ENCODE measurements around the gene CTXND1. TPM values are rescaled to one million over a fixed set of nuclear protein-coding genes. Genes with fewer than 3 reads are reported as not detected.

Gene CTXND1
- total RNA-seq, 6 experiments from 2014 or later: 2.7 to 10.1 (median 4.5) TPM

GRCh38 chr15:80177156-80177555 lies 74.9 kb downstream of the CTXND1 start:
- no peak overlapping the region for H3K4me3 ChIP-seq
- TF ChIP-seq CTCF (IDR thresholded peaks at IDR 0.05) (no peak), POLR2A (IDR thresholded peaks at IDR 0.05) (no peak)
- intact Hi-C loops (cut with DNase I): loop anchor here (10.0 kb wide), 1 partner anchor 112 kb away; no protein-coding TSS in a partner anchor
- ATAC-seq (no peak), DNase-seq (no peak)
- no peak overlapping the region for H3K27ac ChIP-seq
- H3K36me3 ChIP-seq: peaks cover 0 to 63% (median 34%) of the 10 kb centered on the region in 4 donors
- no peaks in the 10 kb centered on the region for H3K9me3 ChIP-seq
- WGBS (ENCODE audit: insufficient coverage, low coverage, low lambda C conversion rate, missing lambda C conversion rate): 67% methylated on average over 1 of the region's 2 CpGs
- peaks cover 0 to 48% (median 24%) of the 10 kb centered on the region in 4 donors for H3K4me1 ChIP-seq
- no peaks in the 10 kb centered on the region for H3K27me3 ChIP-seq

- intact Hi-C loops (cut with DNase I): loop anchor here (10.0 kb wide), 1 partner anchor 112 kb away; no protein-coding TSS in a partner anchor
- peak; percentile 81 to 92 (median 84) for DNase-seq
- Histone ChIP-seq H3K4me3 (no peak overlapping the region), H3K4me1 (peaks cover 0 to 53% (median 26%) of the 10 kb centered on the region in 4 donors), H3K9me3 (no peaks in the 10 kb centered on the region), H3K36me3 (peaks cover 0 to 56% (median 30%) of the 10 kb centered on the region in 4 donors), H3K27ac (peak overlapping the region in 2 of 3 donors; percentile 36 to 58), H3K27me3 (no peaks in the 10 kb centered on the region)
- TF ChIP-seq CTCF (IDR thresholded peaks at IDR 0.05) (no peak), POLR2A (IDR thresholded peaks at IDR 0.05) (no peak)
- WGBS (ENCODE audit: insufficient coverage, low coverage, low lambda C conversion rate, missing lambda C conversion rate): 11% methylated on average over 4 of the region's 6 CpGs
- peak; percentile 41 to 58 (median 49) for ATAC-seq
Measured at GRCh38 chr15:80176443-80176842, 75.6 kb downstream of the CTXND1 start.

- Histone ChIP-seq H3K36me3 (peaks cover 0 to 46% (median 24%) of the 10 kb centered on the region in 4 donors), H3K4me1 (peaks cover 0 to 62% (median 30%) of the 10 kb centered on the region in 4 donors), H3K9me3 (no peaks in the 10 kb centered on the region), H3K4me3 (no peak overlapping the region), H3K27ac (peak overlapping the region in 1 of 3 donors; percentile 58), H3K27me3 (no peaks in the 10 kb centered on the region)
- no CpG with 5 or more reads among the region's 9 CpGs for WGBS (ENCODE audit: insufficient coverage, low coverage, low lambda C conversion rate, missing lambda C conversion rate)
- TF ChIP-seq CTCF (IDR thresholded peaks at IDR 0.05) (no peak), POLR2A (IDR thresholded peaks at IDR 0.05) (no peak)
- intact Hi-C loops (cut with DNase I): loop anchor here (10.0 kb wide), 1 partner anchor 111 kb away; no protein-coding TSS in a partner anchor
- ATAC-seq (no peak), DNase-seq (no peak)
Measured at GRCh38 chr15:80175436-80175835, 76.6 kb downstream of the CTXND1 start.

DNA sequence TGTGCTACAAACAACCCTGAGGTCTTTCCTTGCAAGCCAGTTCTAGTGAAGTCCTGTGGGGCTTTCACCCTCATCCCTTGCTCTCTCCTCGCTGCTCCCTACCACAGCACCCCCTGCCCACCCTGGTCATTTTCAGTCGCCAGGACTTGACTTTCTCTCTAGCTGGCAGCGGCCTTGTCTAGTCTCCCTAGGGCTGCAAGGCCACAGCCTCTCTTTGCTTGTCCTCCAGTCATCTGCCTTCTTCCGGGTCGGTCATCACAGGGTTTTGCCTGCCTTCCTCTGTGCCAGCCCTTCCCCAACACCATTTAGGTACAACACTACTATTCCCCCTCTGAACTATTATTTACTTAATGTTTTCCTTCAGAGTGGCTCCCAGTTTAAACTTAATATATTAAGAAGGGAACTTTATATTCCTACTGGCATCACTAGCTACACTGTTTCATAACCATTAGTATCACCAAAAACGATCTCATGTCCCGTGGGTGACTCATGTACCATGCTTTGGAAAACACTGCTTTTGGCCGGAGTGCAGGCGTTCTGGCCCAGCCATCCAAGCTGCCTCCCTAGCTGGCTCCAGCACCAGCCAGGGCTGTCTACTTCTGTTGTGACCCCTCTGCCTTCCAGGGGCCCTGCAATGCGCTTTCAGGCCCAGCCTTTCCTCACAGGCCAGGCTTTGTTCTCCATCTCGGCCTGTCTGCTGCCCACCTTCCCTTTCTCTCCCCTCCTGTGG lies 77.8 kb downstream of the CTXND1 start:
- Histone ChIP-seq H3K4me1 (peaks cover 0 to 73% (median 36%) of the 10 kb centered on the region in 4 donors), H3K4me3 (no peak overlapping the region), H3K9me3 (no peaks in the 10 kb centered on the region), H3K27ac (peak overlapping the region in 2 of 3 donors; percentile 52 to 58), H3K36me3 (peaks cover 0 to 42% (median 15%) of the 10 kb centered on the region in 4 donors), H3K27me3 (no peaks in the 10 kb centered on the region)
- WGBS (ENCODE audit: insufficient coverage, low coverage, low lambda C conversion rate, missing lambda C conversion rate): 38% methylated on average over 10 of the region's 11 CpGs
- TF ChIP-seq POLR2A (IDR thresholded peaks at IDR 0.05) (no peak), CTCF (IDR thresholded peaks at IDR 0.05) (no peak)
- DNase-seq (peak; percentile 73 to 79 (median 79)), ATAC-seq (peak; percentile 20 to 54 (median 50))
- intact Hi-C loops (cut with DNase I): loop anchor here (10.0 kb wide), 1 partner anchor 109 kb away; no protein-coding TSS in a partner anchor

All from right lobe of liver (tissue), 6 donors.